Iris pigment epithelial cell (primary cell): ENCODE measurements around the gene HDAC4.

Experiments used
- DNase-seq: peaks from one replicate; pipeline ENCODE4 v3.0.0-alpha.2; 2011; ENCODE audit warnings: low read depth

The HDAC4 gene

GRCh38 chr2:239105234-239105633, 295.6 kb downstream of the HDAC4 start:
- no peak for DNase-seq

GRCh38 chr2:239104800-239105199, 296.0 kb downstream of the HDAC4 start:
- DNase-seq, result no peak

DNA sequence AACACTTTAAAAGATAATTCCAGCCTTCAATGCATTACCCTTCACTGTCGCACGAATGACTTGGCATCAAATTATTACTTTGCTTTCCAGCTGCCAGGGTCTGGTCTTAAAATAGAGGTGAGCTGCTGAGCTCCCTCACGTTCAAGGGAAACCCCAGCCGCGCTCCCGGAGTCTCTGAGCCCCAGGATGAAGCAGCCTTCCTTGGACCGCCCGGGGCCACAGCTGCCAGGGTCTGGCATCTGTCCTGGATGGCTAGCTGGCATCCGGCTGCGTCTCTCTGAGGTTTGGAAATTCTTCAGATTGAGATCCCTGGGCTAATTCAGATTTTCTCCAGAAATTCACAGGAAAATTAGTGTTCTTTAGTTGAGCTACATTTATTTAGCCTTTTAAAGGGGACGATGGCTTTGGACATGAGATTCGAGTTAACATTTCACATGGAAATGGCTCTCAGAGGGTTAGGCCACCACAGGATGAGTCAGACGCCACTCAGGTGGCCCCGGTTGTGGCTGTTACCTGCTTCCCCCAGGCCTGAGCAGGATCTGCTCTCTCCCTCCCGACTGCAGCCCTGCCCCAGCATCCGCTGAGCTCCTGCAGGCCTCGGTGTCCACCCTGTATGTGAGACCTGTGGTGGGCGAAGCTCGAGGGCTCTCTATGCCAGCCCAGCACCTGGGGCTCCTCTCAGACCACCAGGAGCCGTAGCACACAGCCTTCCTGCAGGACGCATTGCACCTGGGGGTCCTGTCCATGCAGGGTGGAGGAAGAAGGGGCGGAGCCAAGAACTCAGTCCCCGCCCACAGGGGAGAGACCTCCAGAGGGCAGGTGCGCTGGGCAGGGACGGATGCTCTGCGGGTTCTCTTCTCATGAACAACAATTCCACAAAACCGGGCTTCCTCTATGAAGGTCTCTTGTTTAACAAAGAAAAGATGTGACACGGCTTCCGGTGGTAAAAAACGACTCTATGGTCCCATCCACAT, 297.4 kb downstream of the HDAC4 start:
- DNase-seq, result no peak

GRCh38 chr2:239102266-239102665, 298.6 kb downstream of the HDAC4 start:
- no peak for DNase-seq

DNA sequence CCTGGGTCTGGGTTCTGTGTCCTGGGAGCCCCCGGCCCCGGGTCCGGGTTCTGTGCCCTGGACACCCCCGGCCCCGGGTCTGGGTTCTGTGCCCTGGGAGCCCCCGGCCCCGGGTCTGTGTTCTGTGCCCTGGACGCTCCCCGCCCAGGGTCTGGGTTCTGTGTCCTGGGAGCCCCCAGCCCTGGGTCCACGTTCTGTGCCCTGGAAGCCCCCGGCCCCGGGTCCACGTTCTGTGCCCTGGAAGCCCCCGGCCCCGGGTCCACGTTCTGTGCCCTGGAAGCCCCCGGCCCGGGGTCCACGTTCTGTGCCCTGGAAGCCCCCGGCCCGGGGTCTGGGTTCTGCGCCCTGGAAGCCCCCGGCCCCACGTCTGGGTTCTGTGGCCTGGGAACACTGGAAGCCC, 299.0 kb downstream of the HDAC4 start:
- no peak for DNase-seq

DNA sequence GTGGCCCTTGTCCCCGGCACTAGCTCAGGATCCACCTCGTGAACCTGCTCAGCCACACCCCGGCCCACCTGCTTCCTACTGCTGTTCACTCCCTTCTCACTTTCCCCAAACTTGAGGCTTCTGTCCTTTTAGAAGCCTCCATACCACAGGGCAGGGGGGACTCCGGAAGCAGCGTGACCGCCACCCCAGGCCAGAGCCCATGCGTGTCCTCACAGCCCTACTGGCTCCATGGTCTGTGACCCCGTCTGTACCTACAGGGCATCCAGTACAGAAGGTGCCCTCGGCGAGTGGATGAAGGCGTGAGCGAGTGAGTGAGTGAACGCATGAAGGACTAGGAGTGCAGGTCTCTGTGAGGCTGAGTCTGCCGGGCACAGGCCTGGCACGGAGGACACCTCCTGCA, 299.7 kb downstream of the HDAC4 start:
- no peak for DNase-seq

DNA sequence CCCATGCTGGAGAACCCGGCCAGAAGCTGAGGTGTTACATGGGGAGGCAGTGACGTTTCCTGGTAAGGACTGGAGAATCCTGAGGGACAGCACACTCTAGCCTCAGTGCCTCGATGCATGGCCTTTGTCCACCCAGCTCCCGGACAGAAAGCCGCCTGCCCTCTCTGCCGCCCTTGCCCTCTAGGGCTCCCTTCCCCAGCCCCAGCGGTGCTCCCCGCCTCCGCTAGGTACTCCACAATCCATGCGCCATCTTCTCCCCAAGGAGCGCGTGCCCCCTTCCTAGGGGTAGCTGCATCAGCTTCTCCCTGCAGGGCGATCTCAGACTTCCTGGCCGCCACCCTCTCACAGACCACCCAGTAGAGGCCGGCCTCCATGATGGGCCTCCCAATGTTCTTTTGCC, 301.3 kb downstream of the HDAC4 start:
- DNase-seq, result no peak

- no peak for DNase-seq
Observed at GRCh38 chr2:239098288-239098970, 302.4 kb downstream of the HDAC4 start.

DNA sequence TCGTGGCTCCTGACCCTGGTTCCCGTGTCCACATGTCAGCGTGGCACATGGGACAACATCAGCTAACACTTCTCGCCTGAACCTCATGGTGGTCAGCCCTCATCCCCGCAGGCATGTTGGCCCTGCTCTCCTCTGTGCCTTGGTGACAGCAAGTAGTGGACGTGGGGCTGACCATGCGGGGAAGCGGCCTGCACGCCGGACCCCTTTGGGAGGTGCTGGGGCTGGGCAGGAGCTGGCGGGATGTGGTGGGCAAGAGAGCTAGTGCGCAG, 303.5 kb downstream of the HDAC4 start:
- DNase-seq, result no peak

DNA sequence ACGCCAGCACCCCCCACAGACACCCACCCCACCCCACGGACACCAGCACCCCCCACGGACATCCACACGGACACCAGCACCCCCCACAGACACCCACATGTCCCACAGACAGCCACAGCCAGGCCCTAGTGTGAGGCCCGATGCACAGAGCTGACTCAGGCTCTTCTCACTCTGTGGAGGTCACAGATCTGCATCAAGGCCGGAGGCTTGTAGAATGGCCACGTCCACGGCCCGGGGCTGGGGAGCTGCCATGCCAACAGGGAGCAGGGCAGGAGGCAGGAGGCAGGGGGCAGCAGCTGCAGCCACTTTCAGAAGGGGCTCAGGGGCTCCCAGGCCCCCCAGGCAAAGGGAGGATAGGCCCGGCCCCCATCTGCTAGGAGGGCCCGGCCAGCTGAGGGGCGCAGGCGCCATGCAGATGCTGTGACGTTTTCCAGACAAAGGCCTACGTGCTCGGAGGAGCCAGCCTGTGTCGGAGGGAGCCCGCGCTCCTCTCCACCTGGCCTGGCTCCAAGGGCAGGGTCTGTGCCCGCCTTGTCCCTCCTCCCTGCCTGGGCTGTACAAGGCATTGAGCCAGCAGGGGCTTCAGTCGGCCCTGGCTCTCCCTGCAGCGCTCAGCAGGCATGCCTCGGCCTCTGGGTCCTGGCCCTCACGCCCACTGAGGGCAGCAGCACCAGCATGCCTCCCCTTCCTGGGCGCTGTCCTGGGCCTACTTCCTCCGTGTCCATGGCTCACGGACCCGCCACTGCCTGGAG, 304.0 kb downstream of the HDAC4 start:
- no peak for DNase-seq

GRCh38 chr2:239095460-239096081, 305.2 kb downstream of the HDAC4 start:
- no peak for DNase-seq

DNA sequence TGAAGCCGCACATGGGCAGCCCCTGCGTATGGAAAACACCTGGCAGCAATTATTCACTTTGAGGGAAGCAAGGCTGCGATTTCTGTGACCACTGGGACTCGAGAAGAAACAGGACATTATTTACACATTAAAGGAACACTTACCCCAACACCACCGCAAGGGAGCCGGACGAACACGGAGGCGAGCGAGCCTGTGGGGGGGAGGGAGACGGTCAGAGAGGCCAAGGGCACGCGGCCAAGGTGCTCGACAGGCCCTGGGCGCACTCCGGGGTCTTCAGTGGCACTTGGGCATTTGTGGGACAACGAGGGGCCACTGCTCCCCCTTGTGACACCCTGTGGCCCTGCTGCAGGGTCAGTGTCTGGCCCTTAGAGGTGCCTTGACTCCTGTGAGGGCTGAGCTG, 306.0 kb downstream of the HDAC4 start:
- DNase-seq, result no peak

- peak; percentile 22 for DNase-seq
Observed at GRCh38 chr2:239093952-239094351, 306.9 kb downstream of the HDAC4 start.

DNA sequence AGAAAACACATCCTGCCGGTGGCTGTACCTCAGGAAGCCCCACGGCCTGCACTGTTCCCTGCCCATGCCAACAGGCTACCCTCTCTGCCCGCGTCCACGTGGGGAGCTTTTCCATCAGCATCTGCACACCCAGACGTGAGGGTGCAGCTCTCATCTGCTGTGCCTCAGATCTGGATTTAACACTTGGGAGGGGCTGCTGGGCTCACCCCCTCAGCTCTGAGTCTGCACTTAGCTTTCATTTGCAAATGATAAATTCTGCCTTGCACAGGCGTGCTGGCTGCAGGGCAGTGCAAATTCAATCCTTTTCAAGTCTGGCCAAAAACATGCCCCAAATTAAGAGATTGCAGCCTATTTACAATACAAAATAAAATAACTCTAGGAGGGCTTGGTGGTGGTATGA, 307.3 kb downstream of the HDAC4 start:
- no peak for DNase-seq

DNA sequence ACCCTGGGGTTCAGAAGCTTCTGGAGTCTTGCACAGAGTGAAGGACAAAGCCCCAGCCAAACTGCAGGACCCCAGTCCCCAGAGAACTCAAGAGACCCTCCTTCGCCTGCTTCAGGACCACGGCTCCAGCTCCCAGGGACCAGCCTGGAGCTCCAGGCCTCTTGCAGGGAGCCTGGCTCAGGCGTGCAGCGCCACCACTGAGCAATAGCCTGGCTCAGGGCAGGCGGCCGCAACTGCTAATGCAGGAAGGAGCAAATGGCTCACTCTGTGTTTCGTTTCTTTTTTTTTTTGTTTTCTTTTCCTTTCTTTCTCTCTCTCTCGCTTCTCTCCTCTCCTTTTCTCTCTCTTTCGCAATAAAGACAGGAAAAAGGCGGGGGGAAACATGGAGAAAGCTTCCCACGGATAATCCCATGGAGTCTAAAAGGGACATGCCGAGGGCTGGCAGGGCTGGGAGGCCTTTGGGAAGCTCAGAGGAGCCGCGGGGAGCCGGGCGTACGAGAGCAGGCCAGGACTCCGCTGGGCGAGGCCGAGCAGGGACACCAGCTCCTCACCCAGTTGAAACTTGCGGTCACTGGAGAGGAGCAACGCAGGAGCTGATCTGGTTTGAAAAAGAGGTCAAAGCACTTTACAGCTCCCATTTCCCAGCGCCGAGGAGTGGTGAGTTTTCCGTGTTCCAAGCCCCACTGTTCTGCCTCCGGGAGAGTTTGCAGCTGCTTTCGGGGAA, 308.1 kb downstream of the HDAC4 start:
- no peak for DNase-seq

GRCh38 chr2:239089884-239090283, 310.9 kb downstream of the HDAC4 start:
- no peak for DNase-seq

DNA sequence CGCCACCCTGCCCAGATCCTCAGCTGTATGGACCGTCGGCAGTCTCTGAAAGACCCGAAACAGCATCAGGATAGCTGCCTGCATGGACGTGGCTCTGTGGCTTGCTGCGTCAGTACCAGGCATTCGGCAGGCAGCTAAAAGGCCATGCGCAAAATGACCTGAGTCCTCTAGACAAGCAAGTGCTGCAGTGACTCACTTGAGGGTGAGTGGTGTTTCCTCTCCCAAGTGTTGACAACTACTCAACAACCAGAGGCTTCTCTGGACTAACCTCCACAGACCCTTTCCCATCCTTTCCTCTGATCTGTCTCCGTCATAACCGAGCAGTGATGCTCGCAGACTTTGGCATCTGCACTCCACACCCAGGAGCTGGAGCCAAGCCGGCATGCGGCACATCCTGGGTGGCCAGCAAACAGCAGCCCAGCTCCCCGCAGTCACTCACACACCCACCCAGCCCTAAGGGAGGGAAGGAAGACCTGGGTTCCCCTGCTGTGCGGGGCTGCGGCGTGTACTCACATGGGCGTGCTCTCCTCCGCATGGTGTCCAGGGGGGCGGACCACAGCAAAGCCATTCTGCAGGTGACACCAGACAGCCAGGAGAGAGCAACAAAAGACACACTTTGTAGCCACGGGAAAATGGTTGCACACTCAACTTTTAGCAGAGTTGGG, 313.6 kb downstream of the HDAC4 start:
- DNase-seq, result peak; percentile 31

- DNase-seq, result no peak
Observed at GRCh38 chr2:239086325-239087020, 314.3 kb downstream of the HDAC4 start.

- DNase-seq, result no peak
Observed at GRCh38 chr2:239085201-239085992, 315.4 kb downstream of the HDAC4 start.

DNA sequence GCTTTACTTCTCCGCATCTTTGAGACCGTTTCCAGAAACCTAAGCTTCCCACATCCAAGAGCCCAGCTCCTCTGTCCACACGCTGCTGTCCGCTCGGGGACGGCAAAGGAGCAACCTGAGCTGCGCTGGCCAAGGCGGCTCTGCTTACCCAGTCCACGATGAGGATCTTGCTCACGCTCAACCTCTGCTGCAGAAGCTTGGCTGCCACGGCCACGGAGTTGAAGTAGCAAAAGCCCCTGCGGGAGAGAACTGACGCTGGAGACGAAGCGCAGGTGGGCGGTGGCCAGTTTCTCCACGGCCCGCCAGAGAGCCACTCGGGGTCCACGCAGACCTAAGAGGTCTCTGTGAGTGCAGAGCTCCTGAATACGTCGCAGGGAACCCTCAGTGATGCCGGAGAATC, 316.8 kb downstream of the HDAC4 start:
- DNase-seq, result no peak
